Hepatocyte (in vitro differentiated cells): ENCODE measurements around the gene LDAF1. TPM values are rescaled to one million over a fixed set of nuclear protein-coding genes. Genes with fewer than 3 reads are reported as not detected.
"Not testable (repeated sequence)": the region's sequence is repeated elsewhere in the genome, so short reads cannot be mapped to it uniquely, and the experiment has no call there.

ENCODE experiments used
- DNase-seq: peaks from one replicate; pipeline ENCODE4 v3.0.0-alpha.2; 2016; ENCODE audit warnings: low spot score
- H2AFZ ChIP-seq: fragments of 200-600 bp; sonication (generic); 2 replicates; pipeline ENCODE4 v1.6.0; 2016; ENCODE audit warnings: antibody characterized with exemption, mild to moderate bottlenecking
- H3K27ac ChIP-seq: fragments of 200-600 bp; sonication (generic); 2 replicates; pipeline ENCODE4 v1.5.1; 2016; ENCODE audit warnings: mild to moderate bottlenecking
- H3K27me3 ChIP-seq: fragments of 200-600 bp; sonication (generic); 2 replicates; pipeline ENCODE4 v1.6.1; 2016
- H3K36me3 ChIP-seq: fragments of 200-600 bp; sonication (generic); replicated peaks from 2 replicates; pipeline ENCODE4 v1.5.1; 2016; ENCODE audit warnings: low read depth; ENCODE audit not compliant: insufficient read depth
- H3K4me1 ChIP-seq: fragments of 200-600 bp; sonication (generic); 2 replicates; pipeline ENCODE4 v1.5.1; 2016; ENCODE audit warnings: mild to moderate bottlenecking, moderate library complexity; ENCODE audit not compliant: insufficient read depth
- H3K4me2 ChIP-seq: fragments of 200-600 bp; sonication (generic); 2 replicates; pipeline ENCODE4 v1.6.0; 2016
- H3K4me3 ChIP-seq: fragments of 200-600 bp; sonication (generic); 2 replicates; pipeline ENCODE4 v1.5.1; 2016; ENCODE audit warnings: mild to moderate bottlenecking
- H3K79me2 ChIP-seq: fragments of 200-600 bp; sonication (generic); 2 replicates; pipeline ENCODE4 v1.6.0; 2017; ENCODE audit warnings: mild to moderate bottlenecking
- H3K9me2 ChIP-seq: fragments of 200-600 bp; sonication (generic); replicated peaks from 2 replicates; pipeline ENCODE4 v1.6.0; 2017; ENCODE audit warnings: mild to moderate bottlenecking; ENCODE audit not compliant: insufficient read depth
- H3K9me3 ChIP-seq: fragments of 200-600 bp; sonication (generic); 2 replicates; pipeline ENCODE4 v1.5.1; 2016; ENCODE audit warnings: low read depth, mild to moderate bottlenecking
- H4K20me1 ChIP-seq: fragments of 200-600 bp; sonication (generic); 2 replicates; pipeline ENCODE4 v1.6.0; 2016; ENCODE audit warnings: mild to moderate bottlenecking; ENCODE audit not compliant: insufficient read depth, poor library complexity, severe bottlenecking
- EZH2 ChIP-seq: fragments of 200-600 bp; sonication (generic); IDR thresholded peaks from 2 replicates; pipeline ENCODE4 v1.6.1; 2016; ENCODE audit warnings: antibody characterized with exemption, mild to moderate bottlenecking, borderline replicate concordance
- EZH2phosphoT487 ChIP-seq: fragments of 200-600 bp; sonication (generic); IDR thresholded peaks from one replicate; pipeline ENCODE4 v1.6.1; 2018; ENCODE audit warnings: antibody characterized with exemption, mild to moderate bottlenecking, low read depth, moderate library complexity; ENCODE audit not compliant: unreplicated experiment, severe bottlenecking
- WGBS: methylation state at CpG from one replicate; pipeline ENCODE4 v1.1.6; 2016; ENCODE audit warnings: low lambda C conversion rate; ENCODE audit errors: missing lambda C conversion rate; 5-methylcytosine and 5-hydroxymethylcytosine counted together
- polyA plus RNA-seq: library from polyadenylated mRNA; unstranded; fragments of >200 nt; fragmentation: Nextera tagmentation; extraction: Ambion mirVana; gene quantifications from 2 replicates; pipeline ENCODE4 v1.2.1, GENCODE V29; 2016
- total RNA-seq: library from RNA; depleted of rRNA; stranded (reverse); fragments of >200 nt; gene quantifications from 2 replicates; pipeline ENCODE4 v1.2.3, GENCODE V29; 2014
- TF ChIP-seq, protein P1 (sequence below): fragments of 200-600 bp; sonication (generic); IDR thresholded peaks from 2 replicates; pipeline ENCODE4 v1.5.1; 2016; ENCODE audit warnings: antibody characterized with exemption, mild to moderate bottlenecking; ENCODE audit not compliant: poor library complexity

LDAF1 gene
- total and polyA plus RNA-seq, 2 experiments from 2014 or later = 16.0 to 32.4 TPM

DNA sequence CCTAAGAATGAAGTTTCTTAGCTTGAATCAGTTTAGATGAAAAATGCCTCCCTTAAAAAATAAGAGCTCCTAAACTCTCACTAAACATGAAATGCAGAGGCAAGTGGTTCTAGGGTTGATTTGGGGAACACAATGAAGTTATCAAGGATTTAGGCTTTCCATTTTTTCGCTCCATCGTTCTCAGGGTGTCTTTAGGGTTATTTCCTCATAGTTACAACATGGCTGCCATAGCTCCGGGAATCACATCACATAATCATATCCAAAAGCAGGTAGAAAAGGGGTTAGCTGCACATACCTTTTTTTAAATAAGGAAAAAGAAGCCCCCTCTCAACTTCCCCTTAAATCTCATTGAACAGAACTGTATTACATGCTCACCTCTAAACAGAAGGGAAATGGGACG is 31.5 kb downstream of the LDAF1 start:
- Histone ChIP-seq H3K27me3 (no peaks in the 10 kb centered on the region), H3K36me3 (no peaks in the 10 kb centered on the region), H3K27ac (no peak overlapping the region), H3K4me2 (no peak overlapping the region), H4K20me1 (no peaks in the 10 kb centered on the region), H2AFZ (no peak overlapping the region), H3K4me1 (no peaks in the 10 kb centered on the region), H3K9me2 (no peaks in the 10 kb centered on the region), H3K4me3 (no peak overlapping the region), H3K9me3 (no peaks in the 10 kb centered on the region), H3K79me2 (no peaks in the 10 kb centered on the region)
- WGBS = 89% methylated on average over 4 of the region's 4 CpGs
- no peak for DNase-seq
- TF ChIP-seq EZH2phosphoT487 = no peak
- no peak for TF ChIP-seq EZH2
- TF ChIP-seq, protein P1, sequence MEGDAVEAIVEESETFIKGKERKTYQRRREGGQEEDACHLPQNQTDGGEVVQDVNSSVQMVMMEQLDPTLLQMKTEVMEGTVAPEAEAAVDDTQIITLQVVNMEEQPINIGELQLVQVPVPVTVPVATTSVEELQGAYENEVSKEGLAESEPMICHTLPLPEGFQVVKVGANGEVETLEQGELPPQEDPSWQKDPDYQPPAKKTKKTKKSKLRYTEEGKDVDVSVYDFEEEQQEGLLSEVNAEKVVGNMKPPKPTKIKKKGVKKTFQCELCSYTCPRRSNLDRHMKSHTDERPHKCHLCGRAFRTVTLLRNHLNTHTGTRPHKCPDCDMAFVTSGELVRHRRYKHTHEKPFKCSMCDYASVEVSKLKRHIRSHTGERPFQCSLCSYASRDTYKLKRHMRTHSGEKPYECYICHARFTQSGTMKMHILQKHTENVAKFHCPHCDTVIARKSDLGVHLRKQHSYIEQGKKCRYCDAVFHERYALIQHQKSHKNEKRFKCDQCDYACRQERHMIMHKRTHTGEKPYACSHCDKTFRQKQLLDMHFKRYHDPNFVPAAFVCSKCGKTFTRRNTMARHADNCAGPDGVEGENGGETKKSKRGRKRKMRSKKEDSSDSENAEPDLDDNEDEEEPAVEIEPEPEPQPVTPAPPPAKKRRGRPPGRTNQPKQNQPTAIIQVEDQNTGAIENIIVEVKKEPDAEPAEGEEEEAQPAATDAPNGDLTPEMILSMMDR = no peak

DNA sequence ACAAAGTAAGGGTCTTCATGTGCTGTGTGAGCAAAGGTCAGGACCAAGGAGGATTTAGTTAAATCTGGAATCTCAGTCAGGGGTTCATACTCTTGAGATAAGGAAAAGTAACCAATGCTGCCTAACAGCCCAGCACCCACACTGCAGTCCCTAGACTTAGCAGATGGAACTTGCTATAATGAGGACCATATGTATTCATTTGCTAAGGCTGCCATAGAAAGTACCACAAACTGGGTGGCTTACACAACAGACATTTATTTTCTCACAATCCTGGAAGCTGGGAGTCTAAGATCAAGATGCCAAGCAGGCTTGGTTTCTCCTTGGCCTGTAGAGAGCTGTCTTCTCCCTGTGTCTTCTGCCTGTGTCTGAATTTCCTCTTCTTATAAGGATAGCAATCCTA is 32.1 kb downstream of the LDAF1 start:
- H3K27me3 ChIP-seq = no peaks in the 10 kb centered on the region
- no peak for TF ChIP-seq EZH2phosphoT487
- TF ChIP-seq EZH2 = no peak
- TF ChIP-seq, protein P1 = no peak
- no peaks in the 10 kb centered on the region for H4K20me1 ChIP-seq
- H3K9me3 ChIP-seq = no peaks in the 10 kb centered on the region
- no peak overlapping the region for H3K4me3 ChIP-seq
- no peak overlapping the region for H3K4me2 ChIP-seq
- DNase-seq = no peak
- H3K4me1 ChIP-seq = no peaks in the 10 kb centered on the region
- no peaks in the 10 kb centered on the region for H3K36me3 ChIP-seq
- H3K27ac ChIP-seq = no peak overlapping the region
- no peaks in the 10 kb centered on the region for H3K9me2 ChIP-seq
- no peaks in the 10 kb centered on the region for H3K79me2 ChIP-seq
- H2AFZ ChIP-seq = no peak overlapping the region

DNA sequence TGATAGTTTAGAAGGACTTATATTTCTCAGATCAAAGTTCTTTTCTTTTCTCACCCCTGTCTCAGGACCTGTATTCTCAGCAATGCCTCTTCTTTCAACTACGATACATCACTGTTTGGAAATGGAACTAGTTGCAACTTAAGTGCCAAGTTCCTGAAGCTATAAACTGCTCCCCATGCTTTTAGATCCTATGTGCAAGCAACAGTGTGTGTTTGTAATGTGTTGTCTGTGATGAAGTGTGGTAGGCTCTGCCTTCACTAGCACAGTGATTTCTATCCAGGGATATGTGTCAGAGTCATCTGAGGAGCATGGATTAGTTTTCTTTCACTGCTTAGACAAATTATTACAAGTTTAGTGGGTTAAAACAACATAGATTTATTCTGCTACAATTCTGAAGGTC is 34.5 kb downstream of the LDAF1 start:
- 89% methylated on average over 1 of the region's 1 CpG for WGBS
- Histone ChIP-seq H4K20me1 (no peaks in the 10 kb centered on the region), H3K9me2 (no peaks in the 10 kb centered on the region), H3K27ac (no peak overlapping the region), H3K4me3 (no peak overlapping the region), H3K9me3 (no peaks in the 10 kb centered on the region), H2AFZ (no peak overlapping the region), H3K27me3 (no peaks in the 10 kb centered on the region), H3K79me2 (no peaks in the 10 kb centered on the region), H3K4me1 (no peaks in the 10 kb centered on the region), H3K4me2 (no peak overlapping the region), H3K36me3 (no peaks in the 10 kb centered on the region)
- DNase-seq = no peak
- TF ChIP-seq EZH2phosphoT487 (no peak), EZH2 (no peak)
- TF ChIP-seq, protein P1 = no peak

GRCh38 chr16:21194771-21195301 is 36.4 kb downstream of the LDAF1 start:
- no peaks in the 10 kb centered on the region for H3K79me2 ChIP-seq
- H3K9me2 ChIP-seq = no peaks in the 10 kb centered on the region
- no peaks in the 10 kb centered on the region for H3K36me3 ChIP-seq
- H3K4me1 ChIP-seq = no peaks in the 10 kb centered on the region
- no peaks in the 10 kb centered on the region for H3K27me3 ChIP-seq
- H4K20me1 ChIP-seq = no peaks in the 10 kb centered on the region
- no peaks in the 10 kb centered on the region for H3K9me3 ChIP-seq
- no peak overlapping the region for H3K27ac ChIP-seq
- no peak overlapping the region for H3K4me3 ChIP-seq
- H3K4me2 ChIP-seq = no peak overlapping the region
- WGBS = 72% methylated on average over 6 of the region's 6 CpGs
- no peak for DNase-seq
- TF ChIP-seq EZH2phosphoT487 = no peak
- TF ChIP-seq, protein P1 = no peak
- no peak for TF ChIP-seq EZH2
- H2AFZ ChIP-seq = no peak overlapping the region

GRCh38 chr16:21195330-21195729 is 36.9 kb downstream of the LDAF1 start:
- not testable (repeated sequence) for H3K9me2 ChIP-seq, H3K4me3 ChIP-seq, H3K79me2 ChIP-seq, H3K27ac ChIP-seq, DNase-seq, H3K27me3 ChIP-seq, H3K9me3 ChIP-seq, H3K4me1 ChIP-seq, H3K4me2 ChIP-seq, H3K36me3 ChIP-seq, H2AFZ ChIP-seq, H4K20me1 ChIP-seq
- WGBS = 93% methylated on average over 8 of the region's 8 CpGs
